Activated naive CD8-positive, alpha-beta T cell treated with anti-CD3 and anti-CD28 coated beads for 36 hours (primary cell): ENCODE measurements around the gene TUBB. TPM values are rescaled to one million over a fixed set of nuclear protein-coding genes. Genes with fewer than 3 reads are reported as not detected.

Source experiments
- DNase-seq: peaks from one replicate; pipeline ENCODE4 v3.0.0; 2021
- H3K27ac Mint-ChIP-seq: one replicate; pipeline ENCODE4 v1.8.0; 2022; ENCODE audit warnings: mild to moderate bottlenecking, moderate library complexity, mixed read lengths
- H3K27me3 Mint-ChIP-seq: one replicate; pipeline ENCODE4 v1.8.0; 2022; ENCODE audit warnings: mild to moderate bottlenecking, mixed read lengths
- H3K36me3 Mint-ChIP-seq: one replicate; pipeline ENCODE4 v1.8.0; 2021; ENCODE audit warnings: mild to moderate bottlenecking, mixed read lengths
- H3K4me1 Mint-ChIP-seq: one replicate; pipeline ENCODE4 v1.8.0; 2021; ENCODE audit warnings: mixed read lengths
- H3K4me3 Mint-ChIP-seq: one replicate; pipeline ENCODE4 v1.8.0; 2022; ENCODE audit warnings: mild to moderate bottlenecking, moderate library complexity, mixed read lengths
- H3K9me3 Mint-ChIP-seq: one replicate; pipeline ENCODE4 v1.8.0; 2022; ENCODE audit warnings: mixed read lengths
- total RNA-seq, 2 experiments: library from RNA; stranded (reverse); gene quantifications; one replicate each; pipeline ENCODE4 v1.2.3, GENCODE V29; 2021

TUBB gene
- 1,000 to 10,000 TPM; 1,515 to 1,538 TPM for total RNA-seq

GRCh38 chr6:30719791-30720737, at the start of gene TUBB:
TSS of gene TUBB (plus strand) at chr6:30720352. CDS start at chr6:30720507, 155 bp downstream.
- peaks cover 56% of the 10 kb centered on the region for H3K4me1 Mint-ChIP-seq
- peak within 1 kb of the TSS; percentile 100 for H3K27ac Mint-ChIP-seq
- H3K27me3 Mint-ChIP-seq, result peaks cover 14% of the 10 kb centered on the region
- peaks cover 72% of the 10 kb centered on the region for H3K36me3 Mint-ChIP-seq
- DNase-seq, result peak; percentile 96
- peaks cover 1% of the 10 kb centered on the region for H3K9me3 Mint-ChIP-seq
- H3K4me3 Mint-ChIP-seq, result peak within 1 kb of the TSS; percentile 97

GRCh38 chr6:30670760-30671527, 49.2 kb upstream of the TUBB start:
- no peak for DNase-seq
- peaks cover 33% of the 10 kb centered on the region for H3K4me1 Mint-ChIP-seq
- peak overlapping the region; percentile 89 for H3K4me3 Mint-ChIP-seq
- no peaks in the 10 kb centered on the region for H3K9me3 Mint-ChIP-seq
- H3K36me3 Mint-ChIP-seq, result peaks cover 12% of the 10 kb centered on the region
- H3K27me3 Mint-ChIP-seq, result no peaks in the 10 kb centered on the region
- H3K27ac Mint-ChIP-seq, result peak overlapping the region; percentile 36

- Mint-ChIP-seq H3K36me3 (peaks cover 20% of the 10 kb centered on the region), H3K27me3 (no peaks in the 10 kb centered on the region), H3K4me3 (peak within 1 kb of the TSS; percentile 89), H3K4me1 (peaks cover 25% of the 10 kb centered on the region), H3K9me3 (no peaks in the 10 kb centered on the region), H3K27ac (peak within 1 kb of the TSS; percentile 86)
- peak; percentile 88 for DNase-seq
Measured at GRCh38 chr6:30672445-30673253, 47.5 kb upstream of the TUBB start, which contains the start of gene DHX16. TSS of gene DHX16 (minus strand) at chr6:30673006. CDS start at chr6:30672841, 165 bp downstream.

- DNase-seq, result no peak
- Mint-ChIP-seq H3K27ac (peak overlapping the region; percentile 34), H3K4me3 (no peak overlapping the region), H3K36me3 (peaks cover 50% of the 10 kb centered on the region), H3K27me3 (no peaks in the 10 kb centered on the region), H3K9me3 (no peaks in the 10 kb centered on the region), H3K4me1 (peaks cover 30% of the 10 kb centered on the region)
Measured at GRCh38 chr6:30676660-30677285, 43.4 kb upstream of the TUBB start.

GRCh38 chr6:30678964-30679726, 41.0 kb upstream of the TUBB start:
- peak; percentile 93 for DNase-seq
- Mint-ChIP-seq H3K4me1 (peaks cover 28% of the 10 kb centered on the region), H3K27ac (peak overlapping the region; percentile 87), H3K9me3 (no peaks in the 10 kb centered on the region), H3K36me3 (peaks cover 72% of the 10 kb centered on the region), H3K4me3 (peak overlapping the region; percentile 95), H3K27me3 (no peaks in the 10 kb centered on the region)

GRCh38 chr6:30679765-30680535, 40.2 kb upstream of the TUBB start:
- Mint-ChIP-seq H3K27me3 (no peaks in the 10 kb centered on the region), H3K36me3 (peaks cover 78% of the 10 kb centered on the region), H3K4me3 (peak overlapping the region; percentile 95), H3K27ac (peak overlapping the region; percentile 87), H3K9me3 (no peaks in the 10 kb centered on the region), H3K4me1 (peaks cover 28% of the 10 kb centered on the region)
- DNase-seq, result no peak

GRCh38 chr6:30681766-30682142, 38.4 kb upstream of the TUBB start:
- Mint-ChIP-seq H3K9me3 (no peaks in the 10 kb centered on the region), H3K27me3 (no peaks in the 10 kb centered on the region), H3K4me1 (peaks cover 28% of the 10 kb centered on the region), H3K4me3 (peak overlapping the region; percentile 95), H3K27ac (peak overlapping the region; percentile 87), H3K36me3 (peaks cover 83% of the 10 kb centered on the region)
- no peak for DNase-seq

- Mint-ChIP-seq H3K4me1 (peaks cover 28% of the 10 kb centered on the region), H3K36me3 (peaks cover 78% of the 10 kb centered on the region), H3K27me3 (no peaks in the 10 kb centered on the region), H3K27ac (peak overlapping the region; percentile 87), H3K4me3 (peak overlapping the region; percentile 95), H3K9me3 (no peaks in the 10 kb centered on the region)
- DNase-seq, result peak; percentile 87
Measured at GRCh38 chr6:30682143-30683117, 37.7 kb upstream of the TUBB start.

GRCh38 chr6:30683183-30683979, 36.8 kb upstream of the TUBB start:
- Mint-ChIP-seq H3K4me1 (peaks cover 36% of the 10 kb centered on the region), H3K27me3 (no peaks in the 10 kb centered on the region), H3K27ac (peak overlapping the region; percentile 87)

GRCh38 chr6:30683980-30684338, 36.2 kb upstream of the TUBB start:
- H3K9me3 Mint-ChIP-seq, result no peaks in the 10 kb centered on the region
- peak overlapping the region; percentile 87 for H3K27ac Mint-ChIP-seq
- H3K27me3 Mint-ChIP-seq, result no peaks in the 10 kb centered on the region
- DNase-seq, result no peak
- peak overlapping the region; percentile 95 for H3K4me3 Mint-ChIP-seq
- H3K36me3 Mint-ChIP-seq, result peaks cover 75% of the 10 kb centered on the region
- H3K4me1 Mint-ChIP-seq, result peaks cover 36% of the 10 kb centered on the region

More at GRCh38 chr6:30683183-30683979, 36.8 kb upstream of the TUBB start:
- Mint-ChIP-seq H3K9me3 (no peaks in the 10 kb centered on the region), H3K36me3 (peaks cover 80% of the 10 kb centered on the region), H3K4me3 (peak overlapping the region; percentile 95)
- DNase-seq, result no peak

GRCh38 chr6:30684386-30685156, 35.6 kb upstream of the TUBB start:
- Mint-ChIP-seq H3K27ac (peak overlapping the region; percentile 93), H3K9me3 (no peaks in the 10 kb centered on the region), H3K36me3 (peaks cover 70% of the 10 kb centered on the region)

More at GRCh38 chr6:30684386-30685156, 35.6 kb upstream of the TUBB start:
- Mint-ChIP-seq H3K4me1 (peaks cover 35% of the 10 kb centered on the region), H3K27me3 (no peaks in the 10 kb centered on the region), H3K4me3 (peak overlapping the region; percentile 95)
- DNase-seq, result peak; percentile 64
